Effector memory CD8-positive, alpha-beta T cell (primary cell): ENCODE measurements around the gene FAT2.

Source experiments
- ATAC-seq: fragments of 150-1000 bp; cut with Tn5 transposase; replicated peaks from 2 replicates; pipeline ENCODE4 v1.10.0; 2021; ENCODE audit warnings: mild to moderate bottlenecking, moderate library complexity
- DNase-seq, 3 experiments: peaks; one replicate each; pipeline ENCODE4 v3.0.0; 2021
- H3K27ac Mint-ChIP-seq, 2 donors: one replicate each; pipeline ENCODE4 v1.8.0; 2022; ENCODE audit warnings: mild to moderate bottlenecking in 2 of 2, mixed read lengths in 2 of 2, moderate library complexity in 2 of 2
- H3K27me3 Mint-ChIP-seq, 2 donors: one replicate each; pipeline ENCODE4 v1.8.0; 2022; ENCODE audit warnings: mixed read lengths in 2 of 2
- H3K36me3 Mint-ChIP-seq: one replicate; pipeline ENCODE4 v1.8.0; 2022; ENCODE audit warnings: mild to moderate bottlenecking, moderate library complexity, mixed read lengths; ENCODE audit not compliant: insufficient read depth
- H3K4me1 Mint-ChIP-seq, 2 donors: one replicate each; pipeline ENCODE4 v1.8.0; 2022; ENCODE audit warnings: low read depth in 2 of 2, mixed read lengths in 2 of 2
- H3K4me3 Mint-ChIP-seq, 2 donors: one replicate each; pipeline ENCODE4 v1.8.0; 2022; ENCODE audit warnings: mild to moderate bottlenecking in 2 of 2, mixed read lengths in 2 of 2, moderate library complexity in 2 of 2
- H3K9me3 Mint-ChIP-seq, 2 donors: one replicate each; pipeline ENCODE4 v1.8.0; 2022; ENCODE audit warnings: mixed read lengths in 2 of 2

Gene FAT2

DNA sequence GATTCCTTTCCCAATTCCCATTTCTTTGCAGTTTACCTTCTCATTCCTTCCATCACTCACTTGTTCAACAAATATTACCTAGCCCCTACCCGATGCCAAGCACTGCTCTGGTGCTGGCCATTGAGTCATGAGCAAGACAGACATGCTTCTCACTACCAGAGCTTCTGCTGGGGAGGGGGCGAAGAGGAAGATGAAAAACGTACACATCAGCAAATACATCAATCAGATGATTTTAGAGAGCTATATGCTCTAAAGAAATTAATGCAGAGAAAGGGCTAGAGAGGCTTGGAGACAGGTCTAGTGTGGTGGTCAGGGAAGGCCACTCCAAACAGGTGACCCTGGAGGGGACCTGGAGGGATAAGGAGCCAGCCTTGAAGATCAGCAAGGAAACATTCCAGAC is 14.4 kb upstream of the FAT2 start:
- DNase-seq (no peak), ATAC-seq (no peak)
- Mint-ChIP-seq H3K4me3 (no peak overlapping the region), H3K36me3 (no peaks in the 10 kb centered on the region), H3K4me1 (no peaks in the 10 kb centered on the region), H3K27me3 (peaks cover 21 to 43% of the 10 kb centered on the region in 2 donors), H3K27ac (no peak overlapping the region), H3K9me3 (no peaks in the 10 kb centered on the region)

- Mint-ChIP-seq H3K27me3 (peaks cover 21 to 51% of the 10 kb centered on the region in 2 donors), H3K36me3 (no peaks in the 10 kb centered on the region), H3K9me3 (no peaks in the 10 kb centered on the region), H3K27ac (no peak overlapping the region), H3K4me3 (no peak overlapping the region), H3K4me1 (no peaks in the 10 kb centered on the region)
- DNase-seq (no peak), ATAC-seq (no peak)
Measured at GRCh38 chr5:151602806-151603205, 11.7 kb upstream of the FAT2 start.

- no peaks in the 10 kb centered on the region for H3K4me1 Mint-ChIP-seq
- H3K9me3 Mint-ChIP-seq: no peaks in the 10 kb centered on the region
- DNase-seq (no peak), ATAC-seq (no peak)
- H3K36me3 Mint-ChIP-seq: no peaks in the 10 kb centered on the region
- no peak overlapping the region for H3K27ac Mint-ChIP-seq
- H3K27me3 Mint-ChIP-seq: peaks cover 21 to 58% of the 10 kb centered on the region in 2 donors
- no peak overlapping the region for H3K4me3 Mint-ChIP-seq
Measured at GRCh38 chr5:151601391-151601790, 10.3 kb upstream of the FAT2 start.

DNA sequence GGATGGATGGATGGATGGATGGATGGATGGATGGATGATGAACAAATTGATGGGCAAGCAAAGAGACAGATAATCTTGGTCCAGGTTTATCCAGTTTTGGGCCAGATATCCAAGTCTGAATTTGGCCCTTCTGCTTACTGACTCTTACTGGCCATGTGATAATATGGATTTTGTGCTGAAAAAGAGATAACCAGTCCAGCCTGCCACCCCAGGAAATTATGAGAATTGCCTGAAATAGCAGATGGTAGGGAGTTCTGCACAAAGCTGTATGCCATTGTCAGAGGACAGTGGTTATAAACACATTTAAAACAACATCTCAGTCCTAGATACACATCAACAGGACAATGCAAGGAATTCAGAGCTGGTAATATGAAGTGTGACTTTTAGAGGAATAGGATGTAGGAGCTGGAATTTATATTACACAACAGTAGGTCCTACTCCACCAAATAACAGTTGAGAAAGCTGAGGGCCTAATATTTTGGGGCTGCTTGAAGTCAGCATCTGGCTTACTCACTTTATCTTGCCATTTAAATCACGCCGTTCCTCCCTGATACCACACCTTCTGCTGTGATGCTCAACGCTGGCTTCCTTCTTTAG is 9.0 kb upstream of the FAT2 start:
- H3K27ac Mint-ChIP-seq: no peak overlapping the region
- H3K4me1 Mint-ChIP-seq: no peaks in the 10 kb centered on the region
- H3K36me3 Mint-ChIP-seq: no peaks in the 10 kb centered on the region
- DNase-seq (no peak), ATAC-seq (no peak)
- no peak overlapping the region for H3K4me3 Mint-ChIP-seq
- peaks cover 22 to 53% of the 10 kb centered on the region in 2 donors for H3K27me3 Mint-ChIP-seq
- no peaks in the 10 kb centered on the region for H3K9me3 Mint-ChIP-seq

GRCh38 chr5:151598984-151599383 is 7.9 kb upstream of the FAT2 start:
- Mint-ChIP-seq H3K36me3 (no peaks in the 10 kb centered on the region), H3K27ac (no peak overlapping the region), H3K9me3 (no peaks in the 10 kb centered on the region), H3K4me3 (no peak overlapping the region), H3K4me1 (peaks cover 0 to 2% of the 10 kb centered on the region in 2 donors), H3K27me3 (peaks cover 17 to 52% of the 10 kb centered on the region in 2 donors)
- ATAC-seq (no peak), DNase-seq (no peak)

- DNase-seq (no peak), ATAC-seq (no peak)
- Mint-ChIP-seq H3K27me3 (peaks cover 12 to 49% of the 10 kb centered on the region in 2 donors), H3K27ac (no peak overlapping the region), H3K36me3 (no peaks in the 10 kb centered on the region), H3K4me1 (peaks cover 0 to 2% of the 10 kb centered on the region in 2 donors), H3K9me3 (no peaks in the 10 kb centered on the region), H3K4me3 (no peak overlapping the region)
Measured at GRCh38 chr5:151598549-151598948, 7.4 kb upstream of the FAT2 start.

DNA sequence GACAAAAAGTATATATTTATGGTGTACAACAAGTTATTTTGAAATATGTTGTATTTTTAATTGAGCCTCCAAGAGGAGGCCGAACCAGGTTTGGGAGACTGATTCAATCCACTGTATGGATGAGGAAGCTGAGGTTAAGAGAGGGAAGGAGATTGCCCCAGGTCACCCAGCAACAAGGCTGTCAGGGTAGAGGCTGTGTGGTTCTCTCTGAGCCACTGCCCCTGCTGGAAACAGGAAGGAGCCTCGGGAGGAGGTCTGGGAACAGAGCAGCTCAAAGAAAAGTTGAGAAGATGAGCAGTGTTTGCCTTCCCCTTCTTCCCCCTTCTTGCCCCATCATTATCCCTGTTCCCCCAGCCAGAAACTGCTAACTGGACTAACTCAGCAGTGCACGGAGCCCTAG is 6.6 kb upstream of the FAT2 start:
- Mint-ChIP-seq H3K4me1 (peaks cover 0 to 2% of the 10 kb centered on the region in 2 donors), H3K4me3 (no peak overlapping the region), H3K27ac (no peak overlapping the region), H3K36me3 (no peaks in the 10 kb centered on the region), H3K27me3 (peaks cover 11 to 42% of the 10 kb centered on the region in 2 donors), H3K9me3 (no peaks in the 10 kb centered on the region)
- no peak for ATAC-seq
- DNase-seq: no peak

DNA sequence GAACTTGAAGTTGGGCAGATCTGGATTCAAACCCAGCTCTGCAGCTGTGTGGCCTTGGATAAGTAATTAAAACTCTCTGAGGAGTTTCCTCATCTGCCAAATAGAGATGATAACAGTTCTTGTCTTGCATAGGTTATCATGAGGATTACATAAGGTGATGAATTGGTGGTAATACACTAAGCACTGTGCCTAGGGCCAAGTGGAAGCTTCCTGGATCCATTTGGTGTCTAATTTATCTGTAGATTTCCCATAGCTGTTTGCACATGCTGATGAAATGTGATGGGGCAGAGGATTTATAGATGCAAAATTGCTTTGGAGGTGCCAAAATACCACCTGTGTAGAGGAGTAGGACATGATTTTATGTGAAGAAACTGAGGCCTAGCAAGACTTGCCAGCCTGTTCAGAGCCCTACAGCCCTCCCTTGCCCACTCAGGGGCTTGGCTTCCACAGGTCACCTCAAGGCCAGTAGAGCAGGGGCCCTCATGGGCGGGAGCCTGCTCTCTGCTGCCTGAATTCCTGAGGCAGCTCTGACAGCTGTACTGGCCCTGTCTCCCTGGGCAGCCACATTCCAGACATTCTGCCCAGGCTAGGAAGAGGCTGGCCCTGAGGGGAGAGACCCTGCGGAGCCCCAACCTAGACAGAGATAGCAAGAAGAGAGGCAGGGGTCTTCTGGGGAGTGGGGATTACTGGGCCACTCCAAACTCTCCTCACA is 5.9 kb upstream of the FAT2 start:
- Mint-ChIP-seq H3K27ac (no peak overlapping the region), H3K9me3 (no peaks in the 10 kb centered on the region), H3K27me3 (peaks cover 10 to 37% of the 10 kb centered on the region in 2 donors), H3K4me1 (peaks cover 0 to 2% of the 10 kb centered on the region in 2 donors), H3K36me3 (no peaks in the 10 kb centered on the region), H3K4me3 (no peak overlapping the region)
- ATAC-seq (no peak), DNase-seq (no peak)

DNA sequence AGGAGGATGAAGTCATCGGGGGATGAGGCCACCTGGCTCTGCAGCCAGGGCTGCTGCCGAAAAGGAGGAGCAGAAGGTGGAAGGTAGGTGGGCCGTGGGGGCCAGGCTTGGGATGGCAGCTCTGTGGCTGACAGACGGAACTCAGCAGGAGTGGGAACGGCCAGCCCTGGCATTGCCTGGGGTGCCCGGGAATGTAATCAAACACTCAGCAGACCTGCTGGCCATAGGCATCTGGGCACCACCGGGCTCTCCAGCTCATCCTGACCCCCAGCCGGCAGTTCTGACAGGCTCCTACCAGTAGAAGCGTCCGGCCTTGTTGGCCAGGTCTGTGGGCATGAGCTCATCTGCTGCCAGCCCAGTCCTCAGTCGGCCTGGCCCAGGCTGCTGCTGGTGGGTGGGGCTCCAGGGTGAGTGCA is 4.3 kb upstream of the FAT2 start:
- DNase-seq (no peak), ATAC-seq (no peak)
- H3K4me1 Mint-ChIP-seq: peaks cover 0 to 2% of the 10 kb centered on the region in 2 donors
- peaks cover 6 to 31% of the 10 kb centered on the region in 2 donors for H3K27me3 Mint-ChIP-seq
- H3K9me3 Mint-ChIP-seq: no peaks in the 10 kb centered on the region
- H3K36me3 Mint-ChIP-seq: peaks cover 2% of the 10 kb centered on the region
- H3K4me3 Mint-ChIP-seq: no peak overlapping the region
- H3K27ac Mint-ChIP-seq: no peak overlapping the region

GRCh38 chr5:151592855-151593408 is 1.8 kb upstream of the FAT2 start:
- no peak overlapping the region for H3K27ac Mint-ChIP-seq
- no peak overlapping the region for H3K4me3 Mint-ChIP-seq
- H3K9me3 Mint-ChIP-seq: no peaks in the 10 kb centered on the region
- DNase-seq (no peak), ATAC-seq (no peak)
- H3K4me1 Mint-ChIP-seq: peaks cover 0 to 2% of the 10 kb centered on the region in 2 donors
- peaks cover 2% of the 10 kb centered on the region for H3K36me3 Mint-ChIP-seq
- peaks cover 6 to 22% of the 10 kb centered on the region in 2 donors for H3K27me3 Mint-ChIP-seq

DNA sequence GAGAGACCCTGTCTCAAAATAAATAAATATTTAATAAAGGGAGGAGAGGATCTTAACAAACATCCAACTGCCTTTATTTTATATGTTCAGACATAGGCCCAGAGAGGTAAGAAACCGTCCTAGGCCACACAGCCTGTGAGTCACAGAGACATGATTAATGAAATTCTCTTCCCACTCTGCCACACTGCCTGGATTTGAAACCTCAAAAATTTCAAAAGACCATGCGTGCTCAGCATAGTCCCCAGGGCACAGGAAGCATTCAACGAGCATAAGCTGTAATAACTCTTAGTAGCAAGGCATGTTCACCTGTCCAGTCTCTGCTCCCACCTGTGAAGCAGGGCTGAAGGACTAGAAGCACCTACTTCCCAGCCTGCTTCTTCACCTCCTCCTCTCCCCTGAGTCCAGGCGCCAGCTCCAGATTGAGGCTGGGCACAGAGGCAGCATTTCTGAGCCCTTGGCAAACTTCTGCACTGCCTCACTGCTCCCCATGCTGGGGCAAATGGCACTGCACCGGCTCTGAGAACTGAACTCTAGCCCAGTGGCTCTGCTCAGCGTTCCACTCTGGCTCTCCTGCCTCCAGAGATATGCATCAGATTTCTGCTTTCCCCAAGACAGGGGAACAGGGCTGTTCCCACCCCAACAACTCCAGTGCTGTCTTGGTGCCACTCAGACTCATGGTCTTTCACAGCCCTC is 1.1 kb downstream of the FAT2 start:
- no peak overlapping the region for H3K4me3 Mint-ChIP-seq
- ATAC-seq: no peak

DNA sequence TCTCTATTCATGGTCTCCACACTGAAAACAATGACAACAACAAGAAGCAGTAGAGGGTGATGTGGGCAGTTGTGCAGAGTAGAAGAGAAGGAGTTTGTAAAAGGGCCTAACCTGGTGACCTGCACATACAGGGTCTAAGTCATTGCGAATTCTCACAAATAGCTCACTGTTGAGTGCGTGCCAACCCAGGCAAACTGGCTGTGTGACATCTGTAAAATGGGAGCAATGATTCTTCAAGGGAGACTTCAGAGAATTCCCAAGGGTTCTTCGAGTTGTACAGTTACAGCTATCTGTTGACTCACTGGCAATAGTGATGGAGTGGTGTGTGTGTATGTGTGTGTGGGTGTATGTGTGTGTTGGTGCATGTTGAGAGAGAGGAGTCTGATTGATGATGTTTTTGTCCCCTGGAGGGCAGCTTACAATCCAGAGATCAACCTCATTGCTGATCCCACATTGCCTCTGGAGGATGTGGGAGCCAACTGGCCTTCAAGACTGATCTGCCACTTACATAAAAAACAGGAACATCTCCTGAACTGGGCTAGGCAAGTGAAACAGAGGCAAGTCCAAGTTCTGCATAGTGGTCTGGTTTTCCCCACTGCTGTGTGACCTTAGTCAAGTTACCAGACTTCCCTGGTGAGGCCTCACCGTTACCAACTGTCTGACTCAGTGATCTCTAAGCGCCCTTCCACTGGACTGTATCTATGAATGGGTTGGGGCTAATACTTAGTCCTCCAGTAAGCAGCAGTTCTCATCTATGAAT is 3.2 kb downstream of the FAT2 start:
- peaks cover 2% of the 10 kb centered on the region for H3K36me3 Mint-ChIP-seq
- H3K27ac Mint-ChIP-seq: no peak overlapping the region
- no peak for ATAC-seq

More for the DNA sequence above, 1.1 kb downstream of the FAT2 start:
- H3K27ac Mint-ChIP-seq: no peak overlapping the region
- peaks cover 3 to 10% of the 10 kb centered on the region in 2 donors for H3K27me3 Mint-ChIP-seq
- H3K9me3 Mint-ChIP-seq: no peaks in the 10 kb centered on the region
- DNase-seq: no peak
- H3K36me3 Mint-ChIP-seq: peaks cover 2% of the 10 kb centered on the region
- peaks cover 0 to under 1% of the 10 kb centered on the region in 2 donors for H3K4me1 Mint-ChIP-seq

DNA sequence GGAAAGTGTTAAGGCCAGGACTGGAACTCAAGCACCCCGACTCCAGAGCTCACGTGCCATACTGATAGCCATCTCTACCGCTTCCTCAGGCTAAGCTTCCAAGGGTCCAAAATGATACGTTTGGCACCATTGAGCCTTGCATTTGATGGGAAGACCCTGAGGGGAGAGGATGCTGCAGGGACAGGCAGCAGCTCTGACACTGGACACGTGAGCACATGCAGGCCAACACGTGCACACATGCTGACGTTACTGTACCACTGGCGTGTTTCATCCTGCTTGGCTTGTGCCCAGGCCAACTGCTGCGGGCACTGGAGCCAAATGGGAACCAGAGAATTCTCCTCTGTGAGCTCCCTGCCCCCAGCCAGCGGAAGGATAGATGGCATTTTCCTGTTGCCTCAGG is 5.2 kb downstream of the FAT2 start:
- Mint-ChIP-seq H3K4me1 (no peaks in the 10 kb centered on the region), H3K36me3 (no peaks in the 10 kb centered on the region), H3K27ac (no peak overlapping the region), H3K4me3 (no peak overlapping the region), H3K27me3 (peaks cover 11 to 27% of the 10 kb centered on the region in 2 donors), H3K9me3 (no peaks in the 10 kb centered on the region)
- DNase-seq: no peak
- ATAC-seq: no peak

More for the DNA sequence above, 3.2 kb downstream of the FAT2 start:
- Mint-ChIP-seq H3K4me3 (no peak overlapping the region), H3K4me1 (no peaks in the 10 kb centered on the region), H3K9me3 (no peaks in the 10 kb centered on the region), H3K27me3 (peaks cover 5 to 7% of the 10 kb centered on the region in 2 donors)
- no peak for DNase-seq
